Heart left ventricle (tissue), 13 donors: Measurements from ENCODE around the gene TTLL9.

ENCODE experiments used
- POLR2A ChIP-seq, 2 donors: fragments of 450-650 bp; IDR thresholded peaks; one replicate each; pipeline ENCODE4 v1.6.1; 2017; ENCODE audit warnings: antibody characterized with exemption in 2 of 2, mild to moderate bottlenecking in 2 of 2, moderate library complexity in 2 of 2
- TF ChIP-seq, protein P1 (sequence below), 12 donors: fragments of 200-600 bp; sonication (generic) in 4 of 12; IDR thresholded peaks; one replicate each; pipeline versions ENCODE4 v1.5.0 to v1.8.0; 2018 to 2022; ENCODE audit warnings: antibody characterized with exemption in 12 of 12, mild to moderate bottlenecking in 5 of 12
- donor health status: ischemic (EF 13 %, LVEDD 7.1; RV severe dilation, severe dysfunction).
- donor health status: DM: no; HTN: yes; CAD: no.
- donor health status: DM: no; HTN: no; CAD: no.
- donor health status: ischemic (EF 25% LVEDD 6.9; RV normal size, moderate dysfunction).
- donor health status: ischemic (EF 25% LVEDD 5.7; RV mildly dilated, moderate dysfunction).
- donor health status: ischemic (EF 35%, LVEDD 5.7; RV mildly dilated, moderate dysfunction).
- donor health status: nonischemic (EF 11% LVEDD 7.7; RV severe dilation, severe dysfunction).
- donor health status: DM: yes; HTN: yes; CAD: no.
- donor health status: PGD.
- donor health status: ischemic (EF 29% LVEDD 5.4; RV normal size, mild dysfunction).
- donor health status: nonischemic (EF 23%, LVEDD 6.1; RV moderate dilation, normal function).

DNA sequence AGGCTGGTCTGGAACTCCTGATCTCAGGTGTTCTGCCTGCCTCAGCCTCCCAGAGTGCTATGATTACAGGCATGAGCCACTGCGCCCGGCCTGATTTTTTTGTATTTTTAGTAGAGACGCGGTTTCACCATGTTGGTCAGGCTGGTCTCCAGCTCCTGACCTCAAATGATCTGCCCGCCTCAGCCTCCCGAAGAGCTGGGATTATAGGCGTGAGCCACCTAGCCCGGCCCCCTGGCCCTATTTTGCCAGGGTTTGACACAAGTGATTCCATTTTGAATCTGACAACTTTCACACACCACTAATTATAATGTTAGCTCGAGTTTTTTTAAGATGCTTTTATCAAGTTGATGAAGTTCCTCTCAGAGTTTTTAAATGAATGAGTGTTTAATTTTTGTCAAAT is 25.6 kb downstream of the TTLL9 start:
- TF ChIP-seq, protein P1, sequence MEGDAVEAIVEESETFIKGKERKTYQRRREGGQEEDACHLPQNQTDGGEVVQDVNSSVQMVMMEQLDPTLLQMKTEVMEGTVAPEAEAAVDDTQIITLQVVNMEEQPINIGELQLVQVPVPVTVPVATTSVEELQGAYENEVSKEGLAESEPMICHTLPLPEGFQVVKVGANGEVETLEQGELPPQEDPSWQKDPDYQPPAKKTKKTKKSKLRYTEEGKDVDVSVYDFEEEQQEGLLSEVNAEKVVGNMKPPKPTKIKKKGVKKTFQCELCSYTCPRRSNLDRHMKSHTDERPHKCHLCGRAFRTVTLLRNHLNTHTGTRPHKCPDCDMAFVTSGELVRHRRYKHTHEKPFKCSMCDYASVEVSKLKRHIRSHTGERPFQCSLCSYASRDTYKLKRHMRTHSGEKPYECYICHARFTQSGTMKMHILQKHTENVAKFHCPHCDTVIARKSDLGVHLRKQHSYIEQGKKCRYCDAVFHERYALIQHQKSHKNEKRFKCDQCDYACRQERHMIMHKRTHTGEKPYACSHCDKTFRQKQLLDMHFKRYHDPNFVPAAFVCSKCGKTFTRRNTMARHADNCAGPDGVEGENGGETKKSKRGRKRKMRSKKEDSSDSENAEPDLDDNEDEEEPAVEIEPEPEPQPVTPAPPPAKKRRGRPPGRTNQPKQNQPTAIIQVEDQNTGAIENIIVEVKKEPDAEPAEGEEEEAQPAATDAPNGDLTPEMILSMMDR (IDR thresholded peaks at IDR 0.05), result no peak
- no peak for TF ChIP-seq POLR2A (IDR thresholded peaks at IDR 0.05)
